ENCODE measurements around the gene PPM1L. TPM values are rescaled to one million over a fixed set of nuclear protein-coding genes. Genes with fewer than 3 reads are reported as not detected.
A peak's percentile ranks its signal among the peaks of the same experiment; 100 is the strongest.

PPM1L gene
- total RNA-seq, 1 experiment from 2014 or later = 7.3 TPM

GRCh38 chr3:160797356-160797755, 41.3 kb downstream of the PPM1L start:
- H2BK120ac ChIP-seq (ENCODE audit: low read depth, low read length, poor library complexity, severe bottlenecking) = no peak overlapping the region
- H3K79me2 ChIP-seq (ENCODE audit: insufficient read depth, low read length) = no peaks in the 10 kb centered on the region
- no peak overlapping the region for H2AK5ac ChIP-seq (ENCODE audit: insufficient read length, low read length)
- H3K36me3 Mint-ChIP-seq (ENCODE audit: insufficient read depth in 1 of 3, low read depth in 3 of 3) = peaks cover 0 to 13% (median 0%) of the 10 kb centered on the region in 3 experiments; a peak in 3 of 7 replicates
- WGBS (ENCODE audit: extremely low coverage, insufficient read length, low lambda C conversion rate) = no CpG with 5 or more reads among the region's 3 CpGs
- no peaks in the 10 kb centered on the region for H3K27me3 ChIP-seq (ENCODE audit: insufficient read depth, low read length)
- no peak overlapping the region for H3K56ac ChIP-seq (ENCODE audit: insufficient read length, low read depth, low read length)
- peak overlapping the region in 1 of 3 experiments; percentile 10; a peak in 1 of 7 replicates for H3K27ac Mint-ChIP-seq
- DNase-seq = no peak
- TF ChIP-seq CTCF (conservative IDR thresholded peaks at IDR 0.05) = no peak
- H3K18ac ChIP-seq (ENCODE audit: insufficient read length, low read depth, low read length) = no peak overlapping the region
- no peak overlapping the region for H2BK15ac ChIP-seq (ENCODE audit: low read depth, low read length)
- no peaks in the 10 kb centered on the region for H3K79me1 ChIP-seq (ENCODE audit: insufficient read depth, low read depth, low read length, poor library complexity, severe bottlenecking)
- no peaks in the 10 kb centered on the region; the same call in 1 of the 2 replicates for H3K4me1 ChIP-seq (ENCODE audit: insufficient read depth, low read length)
- H3K4ac ChIP-seq (ENCODE audit: low read depth, low read length) = no peak overlapping the region
- H2BK20ac ChIP-seq (ENCODE audit: low read depth, low read length, poor library complexity, severe bottlenecking) = no peak overlapping the region
- H3K27ac ChIP-seq (ENCODE audit: insufficient read length, low read depth, low read length) = no peak overlapping the region
- H4K20me1 ChIP-seq (ENCODE audit: control insufficient read depth, insufficient read depth, insufficient read length) = no peaks in the 10 kb centered on the region
- H3T11ph ChIP-seq (ENCODE audit: low read length) = no peak overlapping the region
- H3K9me3 ChIP-seq (ENCODE audit: control insufficient read depth, low read depth, low read length) = no peaks in the 10 kb centered on the region
- H3K23ac ChIP-seq (ENCODE audit: insufficient read length, low read depth, low read length) = no peak overlapping the region
- H3K4me1 Mint-ChIP-seq = peaks cover 26 to 48% of the 10 kb centered on the region in 2 experiments
- no peak overlapping the region for H4K5ac ChIP-seq (ENCODE audit: insufficient read length, low read depth, low read length)
- no peak overlapping the region for H2BK5ac ChIP-seq (ENCODE audit: insufficient read length, low read length)
- no peak overlapping the region for H3K9ac ChIP-seq (ENCODE audit: extremely low read depth, insufficient read length, low read length)
- H3K27me3 Mint-ChIP-seq (ENCODE audit: low read depth) = no peaks in the 10 kb centered on the region
- H4K91ac ChIP-seq (ENCODE audit: insufficient read length, low read depth, low read length) = no peak overlapping the region
- no peak overlapping the region for H3K14ac ChIP-seq (ENCODE audit: insufficient read depth, low read length)
- H3K23me2 ChIP-seq (ENCODE audit: insufficient read length, low read depth, low read length, poor library complexity, severe bottlenecking) = no peaks in the 10 kb centered on the region
- H3K9me3 Mint-ChIP-seq = no peaks in the 10 kb centered on the region
- no peak overlapping the region for H3K4me3 Mint-ChIP-seq
- no peak overlapping the region for H4K8ac ChIP-seq (replicated peaks; ENCODE audit: insufficient read length, low read depth, low read length)
- no peak overlapping the region for H2BK12ac ChIP-seq (ENCODE audit: insufficient read length, low read depth, low read length)
- H3K4me2 ChIP-seq (ENCODE audit: insufficient read depth, insufficient read length, low read length) = no peak overlapping the region
- H2AFZ ChIP-seq (ENCODE audit: low read length) = no peak overlapping the region
